GM21717 (cell line): ENCODE measurements around the gene PMEPA1.

Experiments used
- ATAC-seq: cut with Tn5 transposase; IDR thresholded peaks from one replicate; pipeline ENCODE4 v1.9.1; 2021; ENCODE audit warnings: mild to moderate bottlenecking, moderate library complexity; ENCODE audit not compliant: unreplicated experiment

Gene PMEPA1

DNA sequence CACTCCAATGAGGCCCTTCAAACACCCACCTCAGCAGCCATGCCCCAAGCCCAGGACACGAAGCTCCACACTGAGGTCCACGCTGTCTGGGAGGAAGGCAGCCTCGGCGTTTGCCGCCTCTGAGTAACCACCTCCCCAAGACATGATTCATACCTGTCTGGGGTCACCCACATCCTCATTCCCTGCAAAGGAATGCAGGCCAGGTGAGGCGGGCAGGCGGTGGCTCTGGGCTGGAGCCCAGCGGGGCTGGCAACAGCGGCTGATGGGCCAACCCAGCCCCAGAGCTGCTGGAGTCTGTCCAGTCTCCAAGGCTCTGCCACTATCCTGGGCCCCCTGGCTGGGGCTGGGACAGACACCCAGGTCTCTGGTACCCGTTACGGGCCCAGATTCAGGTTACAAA is 14.8 kb downstream of the PMEPA1 start:
- ATAC-seq = no peak

DNA sequence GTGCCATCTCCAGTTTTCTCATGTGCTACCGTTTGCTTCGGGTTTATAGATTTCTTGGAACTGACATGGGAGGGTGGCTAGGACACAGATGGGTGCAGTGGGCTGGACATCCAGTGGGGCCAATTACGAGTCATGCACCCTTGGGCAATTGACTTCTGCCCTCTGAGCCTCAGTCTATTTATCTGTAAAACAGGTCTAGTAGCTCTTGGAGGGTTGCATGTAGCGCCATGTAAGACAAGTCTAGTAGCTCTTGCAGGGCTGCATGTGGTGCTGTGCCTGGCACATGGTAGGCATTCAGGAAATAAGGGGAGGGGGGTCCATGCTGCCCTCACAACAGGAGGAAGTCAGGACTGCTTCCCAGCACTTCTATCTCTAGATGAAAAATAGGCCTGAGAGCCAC is 15.3 kb downstream of the PMEPA1 start:
- no peak for ATAC-seq

DNA sequence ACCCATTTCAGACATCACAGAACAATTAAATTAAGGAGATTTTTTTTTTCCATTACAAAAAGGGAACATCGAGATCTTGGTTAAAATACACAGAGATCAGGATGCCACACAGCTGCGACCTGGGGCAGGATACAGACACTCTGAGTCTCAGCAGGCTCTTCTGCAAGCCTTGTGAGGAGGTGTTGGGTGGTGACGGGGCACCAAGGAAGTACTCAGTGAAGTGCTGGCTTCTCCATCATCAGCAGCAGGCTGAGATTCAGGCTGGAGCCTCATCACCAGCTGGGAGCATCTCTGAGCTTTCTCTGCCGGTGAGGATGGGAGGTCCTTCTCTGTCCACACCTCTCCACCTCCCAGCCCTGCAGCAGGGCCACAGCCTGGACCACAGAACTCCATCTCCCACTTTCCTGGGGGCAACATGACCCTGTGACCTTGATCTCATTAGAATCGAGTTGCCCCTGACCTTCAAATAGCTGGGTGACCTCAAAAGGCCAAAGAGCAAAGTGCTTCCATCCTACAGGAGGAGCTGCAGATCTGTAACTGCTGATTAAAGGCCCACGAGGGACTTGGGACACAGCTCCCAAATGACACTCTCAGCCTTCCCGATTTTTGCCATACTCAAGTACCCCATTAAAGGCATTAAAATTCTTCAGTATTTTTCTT is 16.0 kb downstream of the PMEPA1 start:
- ATAC-seq = no peak

DNA sequence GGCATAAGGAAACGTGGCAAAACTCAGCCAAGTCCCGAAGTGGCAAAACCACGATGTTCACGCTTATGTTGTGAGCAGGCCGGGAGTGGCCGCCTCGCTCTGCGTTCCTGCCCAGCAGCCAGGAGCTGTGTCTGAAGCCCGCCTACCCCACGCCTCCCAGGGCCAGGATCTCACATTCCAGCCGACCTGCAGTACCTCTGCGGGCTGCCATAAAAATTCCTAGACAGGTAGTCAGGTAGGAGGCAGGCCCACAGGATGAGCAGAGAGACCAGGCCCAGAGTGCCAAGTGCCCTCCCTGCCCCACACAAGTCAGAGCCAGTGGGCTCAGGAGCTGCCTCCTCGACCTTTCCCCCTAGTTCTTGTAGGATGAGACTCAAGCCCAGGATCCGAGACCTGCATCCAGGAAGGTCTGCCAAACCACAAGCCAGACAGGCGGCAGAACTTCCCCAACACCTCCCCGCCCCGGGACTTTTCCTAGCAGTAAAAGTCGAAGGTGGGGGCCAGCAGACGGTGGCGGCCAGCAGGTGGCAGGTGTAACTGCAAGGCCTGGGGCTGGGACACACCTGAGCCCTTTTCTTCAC is 16.7 kb downstream of the PMEPA1 start:
- ATAC-seq = no peak

DNA sequence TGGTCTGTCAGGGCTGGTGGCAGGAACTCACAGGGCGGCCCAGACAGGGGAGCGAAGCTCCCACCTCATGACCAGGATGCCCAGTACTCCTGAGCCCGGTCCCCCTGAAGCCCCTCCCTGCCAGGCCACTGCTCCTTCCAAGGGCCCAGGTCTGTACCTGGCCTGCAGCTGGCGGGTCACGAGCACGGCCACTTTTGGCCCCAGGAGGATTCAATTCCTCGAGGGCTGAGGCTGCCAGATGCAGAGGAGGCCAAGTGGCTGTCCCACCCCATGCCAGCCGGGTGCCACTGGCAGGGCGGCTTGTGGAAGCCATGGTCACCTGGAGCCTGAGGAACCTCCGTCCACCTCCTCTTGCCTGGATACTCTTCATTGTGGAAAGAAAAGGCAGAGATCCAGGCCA is 17.4 kb downstream of the PMEPA1 start:
- no peak for ATAC-seq

DNA sequence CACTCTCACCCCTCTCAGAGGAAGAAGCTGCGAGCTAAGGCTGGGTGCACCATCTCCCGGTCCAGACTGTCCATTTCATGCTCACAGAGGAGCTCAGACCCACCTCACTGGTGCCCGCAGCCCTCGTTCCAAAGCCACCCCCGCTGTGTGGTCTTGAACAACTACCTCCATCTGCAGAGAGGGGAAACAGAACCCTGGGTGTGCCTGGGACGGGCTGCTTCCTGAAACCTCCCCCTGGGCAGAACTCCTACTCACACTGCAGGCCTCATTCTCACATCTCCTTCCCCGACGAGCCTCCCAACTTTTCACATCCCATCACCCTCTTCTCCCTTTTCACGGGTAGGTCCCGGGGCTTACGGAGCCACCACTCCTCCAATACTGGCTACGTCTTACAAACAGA is 18.1 kb downstream of the PMEPA1 start:
- ATAC-seq = no peak

DNA sequence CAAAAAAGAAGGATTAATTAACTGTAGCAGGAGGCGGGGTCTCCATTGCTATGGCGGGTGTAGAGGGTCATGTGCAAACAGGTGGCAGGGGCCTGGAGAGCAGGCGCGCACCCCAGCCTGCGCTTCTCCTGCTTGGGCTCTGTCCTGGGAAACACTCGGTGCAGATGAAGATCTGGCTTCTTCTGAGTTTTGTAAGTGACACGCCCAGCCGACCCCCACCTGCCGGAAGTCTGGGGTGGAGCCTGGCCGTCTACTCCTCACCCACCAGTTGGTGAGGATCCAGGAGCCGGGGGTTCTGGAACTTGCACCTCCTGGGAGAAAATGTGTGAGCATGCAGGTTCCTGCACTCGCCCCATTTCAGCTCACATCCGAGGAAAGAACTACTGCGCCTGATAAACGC is 19.3 kb downstream of the PMEPA1 start:
- no peak for ATAC-seq

DNA sequence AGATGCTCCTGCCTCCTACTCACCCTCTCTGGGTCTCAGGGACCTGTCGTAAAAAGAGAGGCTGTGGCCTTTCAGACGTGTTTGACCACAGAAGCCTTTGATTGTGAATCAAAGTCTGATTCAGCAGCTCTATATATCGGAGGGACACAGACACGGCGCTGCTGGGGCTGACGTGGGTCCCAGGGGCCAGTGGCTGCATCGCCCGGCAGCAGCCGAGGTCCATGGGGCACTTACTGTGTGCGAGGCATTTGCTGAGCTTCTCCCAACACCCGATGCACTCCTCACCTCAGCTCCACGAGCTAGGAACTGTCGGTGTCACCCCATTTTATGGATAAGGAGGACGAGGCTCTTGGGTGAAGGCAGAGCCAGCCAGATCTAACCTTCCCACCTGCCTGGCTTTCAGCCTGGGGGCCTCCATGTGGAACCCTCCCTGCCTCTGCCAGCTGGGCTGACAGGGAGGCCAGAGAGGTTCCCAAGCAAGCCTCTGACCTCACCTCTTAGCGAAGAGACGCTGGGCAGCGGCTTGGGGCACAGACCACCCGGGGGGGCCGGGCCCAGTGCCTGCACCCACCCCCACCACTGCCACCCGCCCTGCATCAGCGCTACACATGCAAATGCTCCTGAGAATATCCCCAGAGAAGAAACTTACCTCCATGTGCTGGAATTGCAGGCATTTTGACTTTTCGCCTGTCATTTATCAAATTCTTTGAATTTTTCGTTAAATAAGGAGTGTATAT is 19.9 kb downstream of the PMEPA1 start:
- ATAC-seq = no peak

DNA sequence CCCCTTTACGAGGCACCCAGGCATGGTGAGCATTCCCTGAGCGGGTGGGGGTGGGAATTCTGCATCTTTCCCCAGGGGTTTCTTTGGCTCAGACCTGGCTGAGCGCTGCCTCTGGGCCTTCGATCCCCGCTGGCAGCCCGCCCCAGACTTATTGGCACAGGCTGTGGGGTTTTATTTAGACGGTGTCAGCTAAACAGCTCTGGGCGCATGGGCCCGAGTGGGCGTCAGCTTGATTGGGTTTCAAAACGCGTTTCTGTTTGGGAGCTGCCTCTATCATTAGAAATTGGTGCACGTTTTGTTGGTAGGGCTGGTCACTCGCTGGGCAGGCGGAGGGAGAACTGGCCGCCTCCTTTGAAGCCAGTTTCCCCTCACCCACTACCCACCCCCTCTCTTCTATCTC is 21.0 kb downstream of the PMEPA1 start:
- ATAC-seq = no peak

DNA sequence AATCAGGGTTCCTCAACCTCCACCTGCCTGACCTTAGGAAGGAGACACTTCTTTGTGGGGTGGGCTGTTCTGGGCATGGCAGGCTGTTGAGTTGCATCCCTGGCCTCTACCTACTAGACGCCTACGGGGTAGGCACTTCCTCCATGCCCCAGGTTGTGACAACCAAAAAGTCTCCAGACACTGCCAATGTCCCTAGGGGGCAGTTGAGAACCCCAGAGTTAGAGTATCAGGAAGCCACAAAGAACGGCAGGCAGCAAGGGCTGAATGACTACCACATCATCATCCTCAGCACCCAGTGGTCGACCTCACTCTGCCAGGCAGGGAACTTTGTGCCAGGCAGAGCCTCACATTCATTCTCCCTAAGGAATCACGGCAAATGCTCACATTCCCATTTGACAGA is 21.5 kb downstream of the PMEPA1 start:
- no peak for ATAC-seq

DNA sequence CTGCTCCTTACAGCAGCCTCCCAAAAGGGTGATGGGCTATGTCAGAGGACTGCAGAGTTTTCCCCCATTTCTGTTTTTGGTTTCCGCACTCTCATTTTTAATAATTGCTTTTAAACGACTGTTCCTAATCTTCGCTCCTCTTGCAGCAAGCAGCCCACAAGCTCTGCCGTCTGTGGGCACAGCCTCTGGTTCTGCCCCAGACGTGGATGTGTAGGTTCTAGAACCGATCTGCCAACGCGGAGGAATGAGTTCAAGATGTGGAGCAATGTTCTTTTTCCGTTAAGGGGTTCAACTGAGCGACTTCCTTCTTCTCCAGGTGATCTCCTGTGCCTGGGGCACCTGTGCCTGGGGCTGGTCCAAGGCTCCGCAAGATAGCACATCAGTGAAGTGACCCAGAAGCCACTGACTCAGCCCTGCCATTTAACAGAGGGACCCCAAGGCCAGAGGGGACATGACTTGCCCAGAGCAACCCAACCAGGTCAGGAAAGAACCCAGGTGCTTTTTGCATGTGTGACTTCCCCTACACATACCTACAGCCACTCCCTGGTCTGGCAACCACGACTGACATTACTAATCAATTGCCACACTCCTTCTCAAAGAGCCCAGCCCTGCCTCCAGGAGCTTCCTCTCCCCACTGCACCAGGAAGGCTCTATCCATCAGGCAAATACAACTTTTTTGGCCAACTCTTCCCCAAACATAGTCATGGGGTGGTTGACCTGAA is 22.7 kb downstream of the PMEPA1 start:
- ATAC-seq = no peak

DNA sequence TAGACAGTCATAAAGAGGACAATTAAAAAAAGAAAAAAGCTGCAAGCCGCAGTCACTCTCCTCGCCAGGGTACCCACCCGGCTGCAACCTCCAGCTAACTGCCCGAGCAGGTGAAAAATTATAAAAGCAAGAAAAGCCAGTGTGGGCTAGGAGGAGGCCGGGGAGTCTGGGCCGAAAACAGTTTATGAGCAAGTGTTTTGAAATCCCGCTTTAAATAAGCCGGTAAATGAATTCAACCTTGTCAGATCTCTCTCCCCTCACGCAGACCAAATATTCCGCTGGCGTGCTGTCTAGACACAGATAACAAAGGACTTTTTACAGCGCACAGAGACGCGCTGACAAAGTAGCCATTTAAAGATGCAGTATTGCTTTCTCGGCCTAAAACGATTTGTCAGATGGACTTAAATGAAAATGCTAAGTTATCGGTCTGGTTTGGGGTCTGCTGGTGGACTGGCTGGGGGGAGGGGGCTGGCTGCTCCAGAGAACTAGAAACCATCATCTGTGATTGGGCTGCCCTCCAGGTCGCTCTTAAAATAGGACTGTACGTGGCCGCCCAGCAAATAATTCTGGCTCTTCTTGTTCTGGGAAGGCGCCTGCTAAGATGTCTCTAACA is 24.6 kb downstream of the PMEPA1 start:
- no peak for ATAC-seq

DNA sequence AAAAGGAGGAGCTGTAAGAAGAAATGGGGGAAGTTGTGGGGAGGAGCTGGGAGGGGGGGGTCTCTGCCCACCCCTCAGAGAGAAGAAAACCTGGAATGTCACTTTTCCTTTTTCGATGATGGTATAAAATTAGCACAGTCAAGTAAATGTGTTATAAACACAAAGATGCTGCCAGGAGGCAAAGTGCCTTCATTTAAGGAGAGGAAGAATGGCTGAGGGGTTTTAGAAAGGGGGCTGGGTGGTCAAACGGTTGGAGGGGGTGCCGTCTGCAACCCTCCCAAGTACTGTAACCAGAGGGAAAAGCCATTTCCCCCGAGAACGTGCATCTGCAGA is 25.0 kb downstream of the PMEPA1 start:
- no peak for ATAC-seq

DNA sequence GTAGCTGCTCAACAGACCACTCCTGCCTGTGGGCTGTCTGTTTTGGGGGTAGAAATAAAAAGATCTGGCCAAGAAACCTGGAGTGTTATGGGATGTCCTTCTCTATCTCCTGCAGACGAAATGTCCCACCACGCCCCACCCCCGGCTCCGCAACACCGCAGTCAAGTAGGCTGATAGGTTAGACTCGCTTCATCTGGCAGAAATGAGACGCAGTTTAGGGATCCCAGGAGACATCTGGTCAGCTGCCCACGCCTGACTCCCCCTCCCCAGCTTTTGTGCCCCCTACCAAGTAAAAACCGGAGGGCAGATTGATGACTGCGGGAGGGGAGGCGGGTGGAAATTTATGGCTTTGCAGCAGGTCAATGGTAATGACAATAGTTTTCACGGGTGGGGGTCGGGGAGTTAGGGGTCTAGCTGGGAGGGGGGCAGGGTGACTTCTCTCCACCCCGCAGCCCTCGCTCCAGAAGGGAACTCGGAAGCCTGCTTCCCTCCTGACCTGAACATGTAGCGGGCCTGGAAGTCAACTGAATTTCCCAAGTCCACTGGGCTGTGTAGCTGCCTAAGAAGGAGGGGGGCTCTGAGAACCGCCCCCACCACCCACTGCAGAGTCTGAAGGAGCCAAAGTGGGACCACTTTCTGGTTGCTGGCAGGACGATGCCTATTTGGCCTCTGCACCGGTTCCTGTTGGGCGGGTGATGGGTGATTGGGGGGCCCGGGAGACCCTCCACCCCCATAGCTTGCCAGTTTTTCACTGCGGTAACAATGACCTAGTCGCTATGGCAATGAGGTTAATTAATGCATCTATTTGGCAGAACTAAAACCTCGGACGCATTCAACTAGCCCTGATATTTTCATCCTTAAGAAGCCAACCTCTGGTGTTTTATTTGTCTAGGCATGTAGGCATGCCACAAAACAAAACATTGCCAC is 25.7 kb downstream of the PMEPA1 start:
- no peak for ATAC-seq

DNA sequence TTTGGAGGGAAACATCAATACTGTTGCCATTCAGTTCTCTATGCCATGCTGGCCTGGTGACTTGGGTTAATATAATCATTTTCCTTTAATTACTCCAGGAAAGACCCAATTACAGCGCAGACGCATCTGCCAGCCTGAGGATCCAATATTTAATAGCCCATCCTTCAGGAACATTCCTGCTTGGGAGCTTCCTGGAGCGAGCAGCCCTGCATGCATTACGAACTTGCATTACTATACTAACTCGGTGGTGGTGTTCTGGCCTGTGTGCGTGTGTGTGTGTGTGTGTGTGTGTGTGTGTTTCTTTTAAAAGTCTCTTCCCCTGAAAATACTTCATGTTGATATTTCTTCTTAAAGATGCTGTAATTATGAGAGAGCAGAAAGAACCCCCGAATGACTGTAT is 26.5 kb downstream of the PMEPA1 start:
- ATAC-seq = no peak

DNA sequence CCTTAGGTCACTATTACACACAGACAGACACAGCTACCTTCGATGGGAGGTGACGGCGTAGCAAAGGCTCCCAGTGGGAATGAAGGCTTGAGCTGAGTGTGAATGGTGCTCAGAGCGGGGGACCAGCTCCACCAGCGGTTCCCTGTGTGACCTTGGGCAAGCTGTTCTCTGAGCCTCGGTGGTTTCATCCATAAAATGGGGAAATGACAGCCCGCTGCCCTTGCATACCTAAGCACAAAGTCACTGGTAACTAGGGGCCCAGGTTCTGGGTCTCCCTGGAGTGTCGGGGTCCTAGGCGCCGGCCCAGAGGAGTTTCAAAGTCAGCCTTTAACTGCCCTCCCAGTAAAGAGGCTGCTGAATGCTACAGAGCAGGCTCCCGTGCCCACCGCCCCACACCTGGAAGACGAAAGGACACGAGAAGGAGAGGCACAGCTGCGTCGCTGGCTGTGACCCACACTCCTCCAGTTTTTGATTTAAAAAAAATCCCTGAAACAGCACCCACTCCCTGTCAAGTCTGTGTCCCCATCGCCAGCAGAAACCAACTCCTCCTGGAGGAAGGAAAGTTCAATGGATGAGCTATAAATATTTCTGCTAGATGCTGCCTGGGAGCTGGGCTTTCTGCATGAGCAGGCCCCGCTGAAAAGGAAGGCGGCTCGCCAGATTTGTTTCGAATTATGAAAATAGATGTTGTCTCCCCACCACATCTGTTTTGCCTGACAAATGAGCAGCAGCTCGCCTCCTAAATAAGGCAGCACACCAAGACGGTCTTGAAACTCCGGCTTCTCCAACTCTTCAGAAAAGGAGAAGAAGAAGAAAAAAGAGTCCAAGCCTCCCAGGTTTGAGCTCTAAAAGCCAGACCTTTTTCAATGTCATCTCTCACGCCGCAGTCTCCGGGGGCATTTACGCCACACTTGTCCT is 27.4 kb downstream of the PMEPA1 start:
- ATAC-seq = no peak

DNA sequence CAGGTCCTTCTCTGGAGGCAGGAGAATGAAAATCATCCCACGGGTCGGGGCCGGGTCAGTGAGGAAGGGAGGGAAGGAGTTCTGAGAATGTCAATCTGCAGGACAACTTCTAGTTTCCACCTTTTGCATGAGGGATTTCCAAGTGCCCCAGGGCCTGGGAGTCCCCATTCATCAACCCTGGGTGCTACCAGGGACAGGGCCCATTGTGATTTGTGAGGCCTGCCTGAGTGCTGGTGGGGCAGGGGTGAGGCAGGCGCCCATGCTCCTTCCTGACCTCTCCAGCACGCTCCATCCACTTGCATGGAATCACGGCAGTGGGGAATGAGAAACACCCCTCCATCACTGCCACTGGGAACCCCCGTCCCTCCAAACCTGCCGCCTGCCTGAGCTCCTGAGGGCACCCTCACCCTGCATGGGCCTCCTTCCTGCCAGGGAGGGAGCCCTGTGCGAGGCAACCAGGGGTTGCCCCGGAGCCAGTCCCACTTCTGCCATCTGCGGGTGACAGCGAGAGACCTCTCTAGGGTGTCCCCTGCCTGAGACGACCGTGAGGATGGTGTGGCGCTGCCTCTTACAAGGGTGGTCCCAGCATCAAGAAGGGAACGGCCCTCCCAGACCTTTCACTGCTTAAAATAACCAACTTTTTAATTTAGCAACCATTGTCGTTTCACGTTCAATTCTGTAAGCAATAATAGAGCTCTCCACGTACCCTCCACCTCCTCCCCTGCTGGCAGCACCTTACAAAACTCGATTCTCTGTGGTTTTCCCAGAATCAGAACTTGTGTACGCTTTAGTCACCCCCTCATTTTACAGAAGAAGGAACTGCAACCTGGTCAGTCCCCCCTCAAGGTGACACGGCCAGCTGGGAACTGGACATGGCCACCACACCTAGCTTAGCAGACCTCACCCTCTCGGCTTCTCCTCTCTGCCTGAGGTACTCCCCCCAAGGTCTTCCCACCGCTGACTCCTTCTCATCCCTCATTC is 28.6 kb downstream of the PMEPA1 start:
- peak; percentile 35 for ATAC-seq

DNA sequence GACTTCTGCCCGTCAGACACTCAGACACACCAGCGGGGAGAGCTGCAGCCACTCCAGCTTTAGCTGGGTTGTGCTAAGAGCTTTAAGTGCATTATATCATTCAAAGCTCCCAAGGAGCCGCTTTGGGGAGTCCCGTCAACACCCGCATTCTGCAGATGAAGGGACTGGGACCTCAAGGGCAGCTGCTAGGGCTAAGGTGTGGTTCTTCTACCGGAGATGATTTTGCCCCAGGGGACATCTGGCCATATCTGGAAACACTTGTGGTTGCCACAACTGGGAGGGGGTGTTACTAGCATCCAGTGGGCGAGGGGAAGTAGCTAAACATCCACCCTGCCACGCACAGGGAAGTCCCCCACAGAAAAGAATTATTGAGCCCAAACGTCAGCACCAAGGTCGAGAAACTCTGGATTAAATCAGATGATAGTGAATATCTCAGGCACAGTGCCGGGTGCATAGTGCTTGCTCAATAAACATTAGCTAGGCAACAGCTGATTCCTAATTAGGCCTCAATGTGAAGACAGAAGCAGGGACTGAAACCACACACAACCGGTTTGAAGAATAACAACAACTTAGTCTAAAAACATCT is 29.6 kb downstream of the PMEPA1 start:
- peak; percentile 42 for ATAC-seq
